GM20431 (cell line): ENCODE results near the gene PARD3.
"Not testable (repeated sequence)": the region's sequence is repeated elsewhere in the genome, so short reads cannot be mapped to it uniquely, and the experiment has no call there.

Experiments used
- in situ Hi-C: fragments of 300-500 bp; cut with MseI, MboI; formaldehyde crosslinking; loops from one replicate; pipeline ENCODE4 v1.15.0; 2020; ENCODE audit warnings: low sequenced_read_pairs; ENCODE audit not compliant: unreplicated experiment

The PARD3 gene

GRCh38 chr10:34467364-34467763 lies 347.7 kb downstream of the PARD3 start:
- in situ Hi-C loops, result no loop called here

GRCh38 chr10:34465678-34466077 lies 349.4 kb downstream of the PARD3 start:
- in situ Hi-C loops, result no loop called here

DNA sequence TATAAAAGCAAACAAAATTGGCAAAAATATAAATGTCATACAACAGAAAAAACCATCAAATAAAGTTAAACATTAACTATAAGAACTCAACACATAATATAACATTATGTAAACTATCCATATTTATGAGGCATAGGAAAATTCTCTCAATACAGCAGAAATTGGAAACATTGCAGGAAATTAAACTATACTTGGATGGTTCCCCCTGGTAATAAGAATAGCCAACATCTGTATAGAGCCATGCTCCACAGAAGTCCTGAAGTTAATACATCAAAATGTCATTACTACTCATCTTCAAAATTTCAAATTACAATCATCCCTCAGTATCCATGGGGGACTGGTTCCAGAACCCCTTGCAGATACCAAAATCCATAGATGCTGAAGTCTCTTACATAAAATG lies 350.5 kb downstream of the PARD3 start:
- in situ Hi-C loops, result no loop called here

DNA sequence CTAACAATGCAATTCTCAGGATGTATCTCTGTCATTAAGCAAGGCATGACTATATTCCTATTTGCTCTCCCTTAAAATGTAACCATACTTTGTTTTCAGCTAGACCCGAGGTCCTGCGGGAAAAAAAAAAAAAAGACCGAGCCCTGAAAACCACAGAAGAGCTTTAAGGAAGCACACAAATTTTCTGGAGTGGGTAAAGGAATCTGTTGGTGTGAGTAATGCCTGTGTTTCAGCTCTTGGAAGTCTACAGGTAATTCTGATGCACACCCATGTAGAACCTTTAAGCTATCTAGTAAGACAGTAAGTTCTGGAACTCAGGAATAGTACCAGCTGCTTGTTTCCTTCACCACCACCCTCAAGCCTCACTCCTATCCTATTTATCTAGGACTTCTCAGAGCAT lies 351.1 kb downstream of the PARD3 start:
- in situ Hi-C loops, result no loop called here

DNA sequence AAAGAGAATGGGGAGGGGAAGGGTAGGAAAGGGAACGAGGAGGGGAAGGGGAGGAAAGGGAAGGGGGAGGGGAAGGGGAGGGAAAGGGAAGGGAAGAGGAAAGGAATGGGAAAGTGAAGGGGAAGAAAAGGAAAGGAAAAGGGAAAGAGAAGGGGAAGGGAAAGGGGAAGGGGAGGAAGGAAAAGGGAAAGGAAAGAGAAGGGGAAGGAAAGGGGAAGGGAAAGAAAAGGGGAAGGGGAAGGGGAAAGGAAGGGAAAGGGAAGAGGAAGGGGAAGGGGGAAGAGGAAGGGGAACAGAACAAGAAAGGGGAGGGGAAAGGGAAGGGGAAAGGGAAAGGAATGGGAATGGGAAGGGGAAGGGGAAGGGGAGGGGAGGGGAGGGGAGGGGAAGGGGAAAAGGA lies 352.1 kb downstream of the PARD3 start:
- in situ Hi-C loops, result no loop called here

- in situ Hi-C loops, result no loop called here
Measured at GRCh38 chr10:34462056-34462455, 353.0 kb downstream of the PARD3 start.

GRCh38 chr10:34454590-34455261 lies 360.4 kb downstream of the PARD3 start:
- in situ Hi-C loops, result no loop called here

DNA sequence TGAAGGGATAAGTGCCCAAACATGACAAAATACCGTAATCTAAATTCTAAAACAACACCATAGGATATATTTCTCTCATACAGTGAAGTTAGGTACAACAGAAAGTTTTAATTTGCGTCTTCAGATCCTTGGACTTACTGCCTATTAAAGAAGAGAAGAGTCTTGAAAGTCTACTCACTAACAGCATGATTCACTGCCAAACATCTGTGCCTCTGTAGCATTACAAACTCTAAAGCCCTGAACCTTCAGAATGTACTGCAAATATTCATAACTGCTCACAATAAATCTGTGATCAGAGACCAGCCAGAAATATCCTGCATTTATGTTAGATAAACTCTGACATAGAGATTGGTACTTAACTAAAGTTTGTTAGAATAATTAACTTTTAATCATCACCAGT lies 365.3 kb downstream of the PARD3 start:
- in situ Hi-C loops, result no loop called here

DNA sequence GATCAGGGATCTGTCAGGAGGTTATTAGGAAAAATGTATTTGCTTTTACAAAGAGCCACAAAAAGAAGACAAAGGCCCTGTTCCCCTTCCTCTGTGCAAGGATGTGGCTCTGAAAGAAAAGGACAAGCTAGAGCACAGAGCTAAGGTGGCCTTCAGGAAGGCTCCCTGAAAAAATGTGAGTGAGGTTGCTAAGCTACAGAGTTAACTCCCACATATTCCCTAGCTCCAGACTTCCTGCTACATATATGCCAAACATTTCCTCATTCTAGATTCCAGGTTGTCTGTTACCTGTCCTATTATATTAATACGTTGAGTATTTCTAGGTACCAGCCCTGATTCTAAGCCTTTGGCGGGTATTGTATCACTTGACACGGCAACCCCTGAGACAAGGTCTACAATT lies 369.0 kb downstream of the PARD3 start:
- in situ Hi-C loops, result no loop called here

DNA sequence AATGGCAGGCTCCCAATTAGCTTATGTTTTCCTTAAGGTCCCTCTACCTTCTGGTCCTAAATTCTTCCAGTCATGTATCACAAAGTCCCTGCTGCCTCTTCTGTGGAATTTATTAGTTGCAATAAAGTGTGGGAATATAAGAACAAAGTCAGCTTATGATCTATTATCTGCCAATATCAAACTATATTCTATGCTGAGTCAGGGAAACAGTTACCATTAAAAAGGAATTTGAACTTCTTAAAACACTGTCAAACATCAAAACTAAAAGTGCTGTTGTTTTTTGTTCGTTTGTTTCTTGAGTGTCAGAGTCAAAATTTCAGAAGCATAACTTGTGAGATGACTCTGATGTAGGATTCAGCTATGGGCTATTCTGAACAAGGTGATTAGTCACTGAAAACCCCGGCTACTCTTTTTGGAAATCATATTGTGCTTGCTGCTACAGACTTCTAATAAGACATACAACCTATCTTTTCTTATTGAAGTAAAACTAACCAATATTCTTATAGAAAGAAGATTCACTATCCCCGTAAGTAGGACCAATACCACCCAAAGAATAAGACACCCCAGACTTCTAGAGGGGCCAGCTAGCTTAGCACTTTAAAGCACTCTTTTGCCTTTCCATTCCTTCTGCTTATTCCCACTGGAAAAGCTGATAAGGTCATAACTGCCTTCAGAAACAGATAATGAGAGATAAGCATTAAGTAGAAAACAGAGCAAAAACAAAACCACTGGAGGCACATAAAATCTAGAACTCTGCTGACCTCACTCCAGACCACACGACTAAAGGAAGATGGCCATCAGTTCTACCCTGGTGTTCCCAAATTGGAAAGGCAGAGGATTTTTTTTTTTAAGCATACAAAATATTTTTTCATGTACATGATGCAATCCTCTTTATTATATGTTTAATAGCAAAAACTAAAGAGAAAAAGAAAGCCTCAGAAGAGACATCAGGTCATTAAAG lies 370.6 kb downstream of the PARD3 start:
- in situ Hi-C loops, result no loop called here

GRCh38 chr10:34439386-34439785 lies 375.7 kb downstream of the PARD3 start:
- in situ Hi-C loops, result not testable (repeated sequence)

- in situ Hi-C loops, result no loop called here
Measured at GRCh38 chr10:34438741-34439140, 376.4 kb downstream of the PARD3 start.

DNA sequence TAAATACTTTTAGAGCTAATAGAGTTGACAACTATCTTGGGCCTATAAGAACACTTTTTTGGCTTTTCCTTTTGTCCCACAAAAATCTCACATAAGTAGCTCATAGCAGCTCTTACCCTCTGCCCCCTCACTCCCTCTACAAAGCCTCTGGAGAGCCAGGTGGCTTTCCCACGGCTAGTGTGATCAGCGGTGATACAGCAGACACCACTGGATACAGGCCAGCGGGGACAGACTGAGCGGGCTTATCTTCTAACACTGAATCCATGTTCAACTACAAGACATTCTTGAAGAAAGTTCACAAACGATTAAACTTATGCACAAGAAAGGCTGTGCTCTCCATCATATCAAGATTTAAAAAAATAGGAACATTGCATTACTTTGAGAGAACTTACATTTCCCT lies 377.2 kb downstream of the PARD3 start:
- in situ Hi-C loops, result no loop called here

DNA sequence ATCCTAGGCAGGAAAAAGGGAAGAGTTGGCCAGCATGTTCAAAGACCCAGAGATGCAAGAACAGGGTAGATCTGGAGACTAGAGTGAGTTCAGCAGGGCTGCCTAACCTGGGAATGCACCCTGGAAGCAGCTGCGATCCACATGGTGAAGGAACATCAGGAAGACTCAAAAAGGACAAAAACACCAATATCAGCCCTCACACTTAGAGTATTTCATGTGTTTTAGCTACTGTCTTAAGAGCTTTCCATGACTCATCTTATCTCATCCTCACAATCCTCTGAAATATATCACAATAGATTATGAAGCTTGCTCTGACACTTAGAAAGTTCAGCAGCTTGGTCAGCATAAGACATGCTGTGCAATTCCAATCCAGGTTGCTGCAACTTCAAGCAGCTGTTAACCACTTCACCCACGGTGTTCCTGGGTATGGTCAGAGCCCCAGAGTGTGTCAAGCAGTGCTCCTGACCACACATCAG lies 380.9 kb downstream of the PARD3 start:
- in situ Hi-C loops, result no loop called here

DNA sequence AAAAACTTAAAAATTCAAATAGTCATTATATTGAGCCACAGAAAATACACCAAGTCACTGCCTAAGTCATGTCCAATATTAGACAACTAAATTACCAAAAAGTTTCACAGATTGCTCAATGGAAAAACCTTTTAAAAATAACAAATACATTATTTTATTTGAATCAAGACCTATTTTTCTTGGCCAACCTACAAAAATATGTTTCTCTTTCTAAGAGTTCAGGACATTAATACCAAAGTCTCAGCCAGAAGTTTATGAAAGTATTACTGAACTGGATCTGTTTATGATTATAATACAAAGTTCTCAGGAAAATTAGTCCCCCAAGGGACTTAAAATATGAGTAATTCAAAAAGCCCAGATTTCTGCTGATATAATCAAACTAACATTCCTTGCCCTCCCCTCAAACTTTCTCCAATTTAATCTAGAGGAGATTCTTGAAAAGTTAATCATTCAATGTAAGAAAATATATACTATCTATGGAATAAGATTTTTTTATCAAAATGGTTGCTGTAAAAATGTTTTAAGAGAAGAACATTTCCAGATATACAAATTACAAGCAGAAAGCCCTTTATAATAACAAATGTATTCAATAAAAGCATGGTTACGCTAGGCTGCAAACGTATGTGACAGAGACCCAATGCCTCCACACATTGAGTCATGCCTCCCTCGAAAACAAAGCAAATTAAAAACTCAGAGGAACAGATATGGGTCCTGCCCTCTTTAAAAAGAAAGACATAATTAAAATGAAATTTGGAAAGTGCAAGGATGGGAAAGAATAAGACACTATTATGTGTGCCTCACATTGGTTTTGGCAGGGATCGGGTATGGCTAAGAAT lies 381.6 kb downstream of the PARD3 start:
- in situ Hi-C loops, result no loop called here

- in situ Hi-C loops, result no loop called here
Measured at GRCh38 chr10:34432589-34432988, 382.5 kb downstream of the PARD3 start.

GRCh38 chr10:34430685-34431084 lies 384.4 kb downstream of the PARD3 start:
- in situ Hi-C loops, result no loop called here

- in situ Hi-C loops, result no loop called here
Measured at GRCh38 chr10:34428501-34428900, 386.6 kb downstream of the PARD3 start.

DNA sequence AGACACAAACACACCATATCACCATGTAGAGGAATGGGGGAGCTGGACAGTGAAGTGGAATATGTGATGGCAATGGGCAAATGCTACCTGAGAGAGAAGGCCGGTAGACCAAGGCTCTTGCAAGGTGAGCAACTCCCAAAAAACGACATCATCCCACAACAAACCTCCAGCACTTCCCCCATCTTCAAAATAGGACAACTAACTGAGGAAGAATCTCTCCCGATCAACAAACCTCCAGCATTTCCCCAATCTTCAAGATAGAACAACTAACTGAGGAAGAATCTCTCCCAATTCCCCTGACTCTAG lies 387.2 kb downstream of the PARD3 start:
- in situ Hi-C loops, result no loop called here

GRCh38 chr10:34427158-34427910 lies 387.8 kb downstream of the PARD3 start:
- in situ Hi-C loops, result not testable (repeated sequence)
